ENCODE measurements around the gene GRB2.

GRB2 gene

DNA sequence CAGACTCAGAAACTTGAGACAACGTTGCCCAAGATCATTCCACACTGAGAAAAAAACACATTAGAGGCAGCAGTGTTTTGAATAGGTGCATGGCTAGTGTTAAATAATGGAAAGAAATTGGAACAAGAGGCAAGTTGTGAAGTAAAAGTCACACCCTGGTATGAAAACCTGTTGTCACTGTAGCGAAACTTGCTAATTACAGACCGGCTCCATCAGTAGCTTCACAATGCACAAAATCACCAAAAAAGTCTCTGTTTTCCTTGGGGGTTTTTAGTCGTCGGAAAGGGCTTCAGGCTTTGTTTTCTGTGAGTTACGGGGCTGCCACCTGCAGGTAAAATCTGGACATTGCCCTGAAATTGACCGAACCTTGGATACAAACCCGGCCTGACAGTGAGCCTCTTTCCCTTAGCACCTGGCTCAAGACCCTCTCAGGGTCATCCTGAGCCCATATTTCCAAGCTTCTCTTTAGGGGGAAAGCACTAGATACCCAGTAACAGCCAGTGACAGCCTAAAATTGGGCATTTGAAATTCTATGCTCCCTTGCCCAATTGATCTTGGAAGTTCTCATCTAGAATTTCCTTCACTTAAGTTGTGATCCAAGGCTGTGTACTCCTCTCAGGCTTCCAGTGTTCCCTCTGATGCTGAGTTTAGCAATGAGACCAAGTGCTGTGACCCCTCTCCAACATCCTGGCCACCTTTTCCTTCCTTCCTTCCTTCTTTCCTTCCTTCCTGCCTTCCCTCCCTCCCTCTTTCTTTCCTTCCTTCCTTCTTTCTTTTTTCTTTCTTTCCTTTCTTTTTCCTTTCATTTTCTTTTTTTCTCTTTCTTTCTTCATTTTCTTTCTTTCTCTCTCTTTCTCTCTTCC, 7.2 kb upstream of the GRB2 start:
- peak in 3 of 4 experiments; percentile 34 to 60 (median 35) for DNase-seq

DNA sequence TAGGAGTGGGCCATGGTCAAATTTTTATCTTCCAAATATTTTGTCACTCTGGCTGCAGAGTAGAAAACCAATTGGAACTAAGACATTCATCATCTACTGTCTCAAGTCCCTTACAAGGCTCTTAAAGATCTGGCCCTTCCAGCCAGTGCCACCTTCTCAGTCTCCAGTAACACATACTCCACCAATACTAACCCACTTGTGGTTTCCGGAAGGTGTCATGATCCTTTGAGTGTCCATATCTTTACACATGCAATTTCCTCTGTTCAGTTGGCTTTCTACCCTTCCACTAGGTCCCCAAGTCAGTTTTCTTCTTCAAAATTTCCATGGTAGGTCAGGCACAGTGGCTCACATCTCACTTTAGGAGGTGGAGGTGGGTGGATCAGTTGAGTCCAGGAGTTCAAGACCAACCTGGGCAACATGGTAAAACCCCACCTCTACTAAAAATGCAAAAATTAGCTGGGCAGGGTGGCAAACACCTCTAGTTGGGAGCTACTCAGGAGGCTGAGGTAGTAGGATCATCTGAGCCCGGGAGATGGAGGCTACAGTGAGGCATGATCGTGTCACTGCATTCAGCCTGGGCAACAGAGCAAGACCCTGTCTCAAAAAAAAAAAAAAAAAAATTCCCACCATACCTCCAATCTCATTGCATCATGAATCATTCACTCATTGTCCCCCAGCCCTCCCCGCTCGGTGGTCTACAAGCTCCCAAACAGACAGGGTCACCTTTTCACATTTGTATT, 6.0 kb upstream of the GRB2 start:
- no peak for DNase-seq

DNA sequence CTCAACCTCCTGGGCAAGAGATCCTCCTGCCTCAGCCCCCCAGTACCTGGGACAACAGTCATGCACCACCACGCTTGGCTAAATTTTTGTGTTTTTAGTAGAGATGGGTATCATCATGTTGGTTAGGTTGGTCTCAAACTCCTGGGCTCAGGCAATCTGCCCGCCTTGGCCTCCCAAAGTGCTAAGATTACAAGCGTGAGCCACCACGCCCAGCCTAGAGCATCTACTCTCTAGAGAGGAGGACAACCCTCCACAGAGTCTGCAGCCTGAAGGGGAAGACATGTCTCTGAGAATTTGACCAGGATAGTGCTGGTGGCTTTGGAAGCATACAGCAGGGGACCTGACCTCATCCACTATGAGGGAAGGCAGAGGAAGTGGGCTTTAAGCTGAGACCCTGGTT, 4.7 kb upstream of the GRB2 start:
- no peak for DNase-seq

DNA sequence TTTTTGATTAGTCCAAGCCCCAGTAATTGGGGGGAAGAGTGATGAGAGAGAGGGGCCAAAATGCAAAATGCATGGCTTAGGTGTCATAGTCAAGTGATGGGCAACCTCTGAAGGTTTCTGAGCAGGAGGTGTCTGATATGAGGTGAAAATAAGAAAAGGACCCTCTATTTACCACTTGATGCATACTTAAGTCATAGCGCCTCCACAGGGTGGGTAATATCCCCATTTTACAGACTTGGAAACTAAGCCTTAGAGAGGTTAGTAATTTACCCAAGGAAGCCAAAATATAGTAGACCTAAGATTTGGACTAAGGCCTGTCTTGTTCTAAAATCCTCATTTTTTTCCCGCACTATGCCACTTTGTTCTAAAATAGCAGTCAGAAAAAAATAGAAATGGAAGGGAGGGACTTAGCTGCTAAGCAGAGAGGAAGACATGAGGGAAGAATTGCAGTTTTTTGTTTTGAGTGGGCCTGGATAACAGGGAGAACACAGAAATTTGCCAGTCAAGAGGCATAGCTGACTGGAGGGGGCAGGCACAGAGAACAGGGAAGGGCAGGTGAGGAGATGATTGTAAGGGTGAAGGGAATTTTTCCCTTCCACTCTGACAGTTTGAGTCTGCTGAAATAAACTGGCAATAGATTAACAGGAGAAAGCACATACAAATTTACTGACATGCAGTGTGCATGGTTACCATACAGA, 2.3 kb upstream of the GRB2 start:
- DNase-seq, result no peak

DNA sequence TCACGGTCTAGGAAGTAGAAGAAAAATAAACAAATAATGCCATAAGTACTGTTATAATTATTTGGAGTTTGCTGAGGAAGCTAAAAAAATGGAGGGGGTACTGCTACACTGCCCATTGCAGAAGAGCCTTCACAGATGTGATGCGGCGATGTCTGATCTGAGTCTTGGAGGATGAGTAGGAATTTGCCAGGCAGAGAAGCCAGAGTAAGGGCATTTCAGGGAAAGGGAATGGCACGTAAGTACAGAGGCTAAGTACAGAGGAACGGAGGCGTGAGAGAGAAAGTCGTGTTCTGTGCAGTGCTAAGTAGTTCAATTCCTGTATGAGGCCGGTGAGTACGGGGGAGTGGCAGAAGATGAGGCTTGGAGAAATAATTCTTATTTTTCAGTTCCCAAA, 741 bp upstream of the GRB2 start:
- no peak for DNase-seq

DNA sequence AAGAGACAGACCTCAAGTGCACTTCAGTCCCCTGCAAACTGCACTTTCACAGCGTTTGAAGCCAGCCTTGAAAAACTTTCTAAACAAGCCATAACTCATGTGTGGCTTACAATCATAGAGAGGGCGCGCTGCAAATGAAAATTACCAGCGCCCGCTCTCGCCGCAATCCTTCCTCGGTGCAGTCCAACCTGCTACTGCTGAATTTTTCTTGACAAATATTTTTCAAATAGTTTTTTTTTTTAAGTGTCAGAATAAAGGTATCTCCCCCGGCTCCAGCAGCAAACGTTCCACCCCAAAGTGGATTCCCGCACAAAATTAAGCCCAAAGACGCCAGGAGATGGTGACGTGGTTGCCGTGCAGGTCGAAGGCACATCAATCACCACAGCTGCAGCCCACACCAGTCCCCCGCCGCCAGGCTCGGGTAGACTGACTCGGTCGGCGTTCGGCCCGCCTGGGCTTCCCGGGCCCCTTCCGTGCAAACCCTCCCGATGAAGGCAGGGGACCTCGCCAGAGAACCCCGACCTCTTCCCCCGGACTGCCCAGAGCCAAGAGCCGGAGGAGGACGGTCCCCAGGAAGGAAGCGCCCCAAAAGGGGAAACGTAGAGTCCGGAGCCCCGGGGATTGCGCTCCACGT, 630 bp downstream of the GRB2 start:
- peak in 2 of 4 experiments; percentile 30 to 31 for DNase-seq

DNA sequence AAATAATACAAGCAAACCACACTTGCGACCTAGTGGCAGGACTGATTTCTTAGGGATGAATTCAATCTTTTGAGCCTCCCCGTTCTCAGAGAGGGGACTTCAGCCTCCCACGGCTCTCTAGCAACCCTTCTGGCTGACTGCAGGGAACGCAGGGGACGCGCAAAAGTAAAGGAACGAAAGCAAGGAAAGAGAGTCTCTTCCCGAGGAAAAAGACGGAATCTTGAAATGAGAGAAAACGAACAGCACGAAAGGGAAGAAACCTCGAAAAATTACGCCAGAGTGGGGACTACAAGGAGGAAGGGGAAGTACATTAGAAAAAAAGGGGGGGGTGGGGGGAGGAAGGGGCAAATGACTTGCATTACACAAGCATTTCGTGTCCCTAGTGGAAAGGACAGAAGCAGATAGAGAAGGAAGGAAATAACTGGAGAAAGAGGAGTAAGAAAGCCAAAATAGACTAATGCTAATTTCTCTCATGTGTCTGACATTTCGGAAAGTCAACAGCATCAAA, 1.2 kb downstream of the GRB2 start:
- peak in 1 of 4 experiments; percentile 22 for DNase-seq

DNA sequence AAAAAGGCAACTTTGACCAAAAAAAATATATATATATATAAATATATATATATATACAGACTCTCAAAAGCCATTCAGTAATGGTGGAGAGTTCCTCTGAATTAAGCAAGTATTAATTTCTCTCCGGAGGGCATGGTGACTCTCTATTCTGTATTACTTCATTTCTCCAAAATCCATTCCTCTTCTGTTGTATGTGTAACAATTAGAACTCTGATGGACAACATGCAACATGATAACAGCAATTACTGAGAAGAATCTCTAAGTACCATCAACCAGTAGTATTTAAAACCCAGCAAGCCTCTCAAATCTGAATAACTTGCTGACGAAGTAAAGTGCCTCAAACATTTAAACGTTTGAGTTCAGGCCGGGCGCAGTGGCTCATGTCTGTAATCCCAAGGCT, 2.3 kb downstream of the GRB2 start:
- no peak for DNase-seq

DNA sequence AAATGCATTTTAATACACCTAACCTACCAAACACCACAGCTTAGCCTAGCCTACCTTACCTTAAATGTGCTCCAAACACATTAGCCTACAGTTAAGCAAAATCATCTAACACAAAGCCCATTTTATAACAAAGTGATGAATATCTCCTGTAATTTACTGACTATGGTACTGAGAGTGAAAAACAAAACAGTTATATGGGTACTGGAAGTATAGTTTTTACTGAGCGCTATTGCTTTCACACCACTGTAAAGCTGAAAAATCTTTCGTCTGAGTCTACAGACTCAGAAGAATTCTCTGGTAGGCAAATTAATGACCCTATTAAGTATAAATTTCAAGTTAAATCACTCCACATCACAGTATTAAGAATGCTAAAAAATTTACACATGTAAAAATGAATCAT, 3.5 kb downstream of the GRB2 start:
- DNase-seq, result no peak

DNA sequence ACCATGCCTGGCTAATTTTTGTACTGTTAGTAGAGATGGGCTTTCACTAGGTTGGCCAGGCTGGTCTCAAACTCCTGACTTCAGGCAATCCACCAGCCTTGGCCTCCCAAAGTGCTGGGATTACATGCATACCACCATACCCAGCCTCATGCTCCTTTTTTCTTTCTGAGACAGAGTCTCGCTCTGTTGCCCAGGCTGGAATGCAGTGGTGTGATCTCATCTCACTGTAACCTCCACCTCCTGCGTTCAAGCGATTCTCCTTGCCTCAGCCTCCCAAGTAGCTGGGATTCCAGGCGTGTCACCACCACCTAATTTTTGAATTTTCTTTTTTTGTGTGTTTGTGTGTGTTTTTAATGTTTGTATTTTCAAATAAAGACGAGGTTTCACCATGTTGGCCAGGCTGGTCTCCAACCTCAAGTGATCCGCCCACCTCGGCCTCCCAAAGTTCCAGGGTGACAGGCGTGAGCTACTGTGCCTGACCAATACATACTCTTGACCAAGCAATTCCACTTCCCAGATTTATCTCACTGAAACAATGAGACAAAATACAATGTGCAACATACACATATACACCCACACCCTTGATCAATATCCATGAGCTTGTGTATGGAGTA, 5.0 kb downstream of the GRB2 start:
- DNase-seq, result no peak

DNA sequence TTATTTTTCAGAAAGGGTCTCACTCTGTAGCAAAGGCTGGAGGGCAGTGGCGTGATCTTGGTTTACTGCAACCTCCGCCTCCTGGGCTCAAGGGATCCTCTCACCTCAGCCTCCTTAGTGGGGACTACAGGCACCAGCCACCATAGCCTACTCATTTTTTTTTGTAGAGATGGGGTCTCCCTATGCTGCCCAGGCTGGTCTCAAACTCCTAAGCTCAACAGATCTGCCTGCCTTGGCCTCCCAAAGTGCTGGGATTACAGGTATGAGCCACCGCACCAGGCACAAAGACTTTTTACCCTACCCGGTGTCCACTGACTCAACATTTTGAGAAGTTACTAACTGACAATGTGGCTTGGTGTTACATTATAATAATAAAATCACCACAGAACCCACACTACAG, 7.2 kb downstream of the GRB2 start:
- no peak for DNase-seq

DNA sequence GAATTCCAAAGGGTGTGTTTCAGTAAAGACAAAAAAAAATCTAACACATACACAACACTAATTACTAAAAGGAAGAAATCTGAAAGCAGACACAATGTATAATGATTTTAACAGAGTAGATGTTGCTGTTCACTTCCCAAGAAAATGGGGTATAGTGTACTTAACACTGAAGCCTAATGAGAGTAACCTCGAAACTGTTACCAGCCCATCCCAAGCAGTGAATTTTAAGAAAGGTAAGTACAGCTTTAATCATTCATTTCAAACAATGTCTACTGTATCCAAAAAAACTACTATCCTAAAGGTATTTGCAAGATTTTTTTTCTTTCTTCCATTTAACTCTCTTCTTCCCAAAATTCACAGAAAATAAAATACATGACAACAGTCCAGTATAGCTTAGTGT, 8.3 kb downstream of the GRB2 start:
- no peak for DNase-seq

DNA sequence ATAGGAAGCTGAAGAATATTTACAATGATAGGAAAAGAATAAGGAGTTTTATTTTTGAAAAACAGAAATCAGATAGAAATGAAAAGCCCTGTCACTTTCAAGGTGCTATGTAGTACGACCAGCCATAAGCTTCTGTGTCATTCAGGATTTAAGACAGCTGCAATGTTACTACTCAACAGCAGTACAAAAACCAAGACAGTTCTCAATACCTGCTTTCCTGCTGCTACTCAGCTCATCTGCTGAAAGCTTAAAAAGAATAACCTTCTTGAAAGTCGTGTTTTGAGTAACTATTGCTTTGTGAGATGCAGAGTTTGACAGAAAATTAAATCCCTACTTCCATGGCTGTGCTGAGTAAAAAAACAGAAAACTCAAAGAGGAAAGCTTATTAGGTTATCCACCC, 8.7 kb downstream of the GRB2 start:
- DNase-seq, result no peak

DNA sequence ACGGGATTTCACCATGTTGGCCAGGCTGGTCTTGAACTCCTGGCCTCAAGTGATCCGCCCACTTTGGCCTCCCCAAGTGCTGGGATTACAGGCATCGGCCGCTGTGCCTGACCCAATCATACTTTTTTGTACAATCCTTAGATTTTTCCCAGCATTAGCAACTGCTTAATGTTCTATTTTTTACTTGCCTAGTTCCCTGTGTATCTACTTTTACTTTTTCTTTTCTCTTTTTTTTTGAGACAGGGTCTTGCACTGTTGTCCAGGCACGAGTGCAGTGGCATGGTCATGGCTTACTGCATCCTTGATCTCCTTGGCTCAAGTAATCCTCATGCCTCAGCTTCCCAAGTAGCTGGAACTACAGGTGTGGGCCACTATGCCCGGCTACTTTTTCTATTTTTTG, 9.5 kb downstream of the GRB2 start:
- no peak for DNase-seq

DNA sequence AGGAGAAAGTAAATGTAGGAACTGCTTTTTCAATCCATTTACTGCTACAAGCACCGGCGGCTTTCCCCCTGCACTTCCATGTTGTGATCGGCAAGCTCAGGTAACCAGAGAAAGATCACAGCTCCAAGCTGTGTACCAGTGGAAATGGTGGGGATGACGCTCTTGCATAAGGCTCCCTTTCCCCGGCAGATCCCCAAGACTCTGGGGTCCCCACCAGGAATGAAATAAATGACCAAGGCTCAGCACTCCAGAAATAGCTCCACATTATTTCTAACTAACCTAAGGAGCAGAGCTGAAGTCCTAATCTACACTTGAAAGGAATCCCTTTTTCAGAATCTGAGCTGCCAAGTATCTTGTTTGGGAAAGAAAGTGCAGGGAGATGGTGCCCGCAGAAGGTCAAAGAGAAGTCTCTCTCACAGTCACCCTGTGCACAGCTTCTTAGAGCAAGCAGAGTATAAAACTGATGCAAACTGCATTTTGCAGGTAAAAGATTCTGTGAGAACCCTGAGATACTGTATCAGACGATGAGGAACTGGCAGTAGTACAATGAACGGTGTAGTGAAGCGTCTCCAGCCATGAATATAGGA, 11.1 kb downstream of the GRB2 start:
- DNase-seq, result no peak

DNA sequence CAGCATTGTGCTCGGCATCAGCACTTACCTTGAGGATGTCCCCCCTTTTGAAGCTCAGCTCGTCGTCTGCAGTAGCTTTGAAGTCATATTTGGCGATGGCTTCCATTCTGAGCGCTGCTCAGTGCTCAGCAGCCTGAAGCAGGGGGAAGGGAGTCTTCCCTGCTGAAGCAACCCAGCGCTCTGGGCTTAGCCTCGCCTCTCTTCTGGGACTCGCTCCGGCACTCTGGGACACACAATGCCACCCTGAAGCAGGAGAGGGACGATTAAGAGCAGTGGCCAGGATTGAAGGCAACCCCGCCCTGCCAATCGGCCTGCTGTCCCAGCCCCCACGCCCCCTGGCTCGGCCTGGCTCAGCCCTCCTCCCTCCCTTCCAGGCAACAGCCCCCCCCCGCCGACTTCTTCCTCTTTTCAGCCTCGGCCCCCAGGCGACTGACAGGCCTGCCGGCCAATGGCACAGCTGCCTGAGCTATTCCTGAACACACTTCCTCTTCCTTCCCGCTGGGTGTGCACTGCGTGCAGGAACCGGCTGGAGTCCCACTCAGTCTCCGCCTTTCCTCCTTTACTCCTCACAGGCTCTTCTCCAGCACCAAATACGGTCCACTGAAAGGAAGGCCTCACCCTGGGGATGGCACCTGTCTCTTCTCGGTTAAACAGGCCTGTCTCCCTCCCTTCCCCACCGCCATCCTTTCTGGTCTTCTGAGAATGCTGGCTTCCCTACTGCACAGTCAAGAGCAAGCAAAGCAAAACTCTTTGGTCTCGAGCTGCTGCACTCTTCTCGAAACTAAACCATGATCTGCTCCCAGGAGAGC, 11.8 kb downstream of the GRB2 start:
- peak; percentile 22 to 63 (median 42) for DNase-seq

DNA sequence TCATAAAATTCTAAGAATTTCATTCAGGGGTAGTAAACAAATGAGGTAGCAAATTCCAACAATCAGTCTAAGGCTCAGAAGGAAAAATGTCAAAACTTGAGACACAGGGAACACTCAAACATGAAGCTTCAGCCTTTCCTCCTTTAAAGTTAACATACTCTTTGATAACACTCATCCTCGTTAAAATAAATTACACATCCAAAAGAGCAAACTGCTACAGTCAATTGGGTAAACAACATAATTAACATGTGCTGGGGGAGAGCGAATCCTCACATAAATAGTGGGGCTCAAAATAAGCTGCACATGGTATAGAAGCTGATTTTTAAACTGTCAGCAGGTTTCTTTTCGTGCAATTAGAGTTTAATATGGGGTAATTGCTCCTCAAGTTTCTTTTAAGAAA, 12.9 kb downstream of the GRB2 start:
- DNase-seq, result no peak

DNA sequence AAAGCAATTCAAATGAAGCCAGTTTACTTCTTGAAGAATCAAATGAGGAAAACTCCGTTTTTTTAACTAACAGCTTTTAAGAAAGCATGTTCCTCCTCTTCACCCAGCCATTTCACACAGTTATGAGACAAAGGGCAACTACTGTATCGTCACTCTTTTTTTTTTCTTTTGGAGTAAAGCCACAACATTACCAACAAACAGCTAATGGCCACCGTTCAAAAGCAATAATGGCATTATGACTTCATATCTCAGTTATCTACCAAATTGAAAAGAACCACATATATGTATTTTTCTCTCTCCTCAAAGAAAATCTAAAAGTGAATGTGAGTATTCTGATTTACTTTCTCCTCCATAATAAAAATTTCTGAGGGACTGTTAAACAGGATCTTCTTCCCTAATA, 14.5 kb downstream of the GRB2 start:
- no peak for DNase-seq

DNA sequence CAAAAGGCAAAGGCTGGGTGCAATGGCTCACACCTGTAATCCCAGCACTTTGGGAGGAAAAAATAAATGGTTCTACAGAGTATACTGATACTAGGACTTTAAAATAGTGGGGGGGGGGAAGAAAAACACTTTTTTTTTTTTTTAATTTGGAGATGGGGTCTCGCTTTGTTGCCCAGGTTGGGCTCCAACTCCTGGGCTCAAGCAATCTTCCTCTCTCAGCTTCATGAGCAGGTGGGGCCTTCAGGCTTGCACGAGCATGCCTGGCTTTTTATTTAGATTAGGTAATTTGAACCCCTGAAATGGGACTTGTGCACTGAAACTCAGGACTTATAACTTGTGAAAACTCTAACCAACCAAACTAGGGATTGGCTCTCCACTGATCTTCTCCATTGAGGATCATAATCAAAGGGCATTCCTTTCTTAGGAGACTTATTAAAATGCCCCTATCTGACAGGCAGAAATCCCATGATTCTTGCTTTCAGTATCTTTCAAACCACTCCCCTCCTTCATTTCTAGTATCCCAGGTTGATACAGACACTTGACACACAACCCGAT, 16.9 kb downstream of the GRB2 start:
- no peak for DNase-seq

DNA sequence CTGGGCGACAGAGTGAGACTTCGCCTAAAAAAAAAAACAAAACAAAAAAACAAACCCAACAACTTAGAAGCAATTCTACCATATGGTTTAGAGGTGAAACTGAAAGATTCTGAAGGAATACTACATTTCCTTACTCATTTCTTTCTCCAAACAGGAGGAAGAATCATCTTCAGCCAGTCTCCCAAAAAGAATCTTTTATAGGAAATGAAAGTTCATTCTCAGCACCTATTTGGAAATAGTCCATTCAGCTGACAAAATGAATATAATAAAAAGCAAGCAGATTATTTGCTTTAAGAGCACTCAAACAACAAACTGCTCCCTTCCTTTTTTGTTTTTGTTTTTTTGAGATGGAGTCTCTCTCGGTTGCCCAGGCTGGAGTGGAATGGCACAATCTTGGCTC, 17.7 kb downstream of the GRB2 start:
- no peak for DNase-seq

DNA sequence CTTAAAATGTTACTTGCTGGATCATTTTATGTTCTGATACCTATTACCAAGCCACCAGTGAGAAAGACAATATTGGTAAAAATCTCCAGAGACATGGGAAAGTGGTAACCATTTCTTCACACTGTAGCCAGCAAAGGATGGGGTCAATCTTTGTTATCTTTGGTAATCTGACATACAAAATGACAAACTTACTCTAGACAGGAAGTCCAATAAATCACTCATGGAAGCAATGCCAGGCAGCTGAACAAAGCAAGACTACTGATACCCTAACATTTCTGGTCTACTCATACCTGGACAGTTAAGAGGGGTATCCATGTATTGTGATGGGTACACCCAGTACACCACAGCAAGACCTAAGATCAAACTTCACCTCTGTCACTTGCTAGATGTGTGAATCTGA, 19.0 kb downstream of the GRB2 start:
- no peak for DNase-seq
